ENCODE data around the gene TOMM34. TPM values are rescaled to one million over a fixed set of nuclear protein-coding genes. Genes with fewer than 3 reads are reported as not detected.

The TOMM34 gene
- total RNA-seq, 8 experiments from 2014 or later = 14.6 to 80.9 (median 23.6) TPM

Other genes starting within 250 kb of the TOMM34 start
- 10 to 100 TPM in 1 of 8 experiments, 1 to 10 TPM in 2, under 1 TPM in 5; 0.13 to 14.4 (median 0.68) TPM for gene CCN5, start 245.0 kb downstream of the TOMM34 start, total RNA-seq
- 1 to 10 TPM in 2 of 8 experiments, under 1 TPM in 6; 0.13 to 2.2 (median 0.52) TPM for gene KCNK15, start 214.5 kb downstream of the TOMM34 start, total RNA-seq
- gene RIMS4, start 149.9 kb downstream of the TOMM34 start, total RNA-seq = 10 to 100 TPM in 5 of 8 experiments, 1 to 10 TPM in 2, under 1 TPM in 1; 0.71 to 27.1 (median 16.0) TPM
- 100 to 1,000 TPM in 5 of 8 experiments, 10 to 100 TPM in 3; 95.7 to 193 (median 114) TPM for gene YWHAB, start 74.7 kb downstream of the TOMM34 start, total RNA-seq
- 10 to 100 TPM in 5 of 8 experiments, 1 to 10 TPM in 3; 4.4 to 97.9 (median 12.8) TPM for gene PABPC1L, start 50.3 kb downstream of the TOMM34 start, total RNA-seq
- gene STK4, start 6.1 kb upstream of the TOMM34 start, total RNA-seq = 10 to 100 TPM; 12.6 to 38.0 (median 21.0) TPM
- gene KCNS1, start 140.7 kb upstream of the TOMM34 start, total RNA-seq = under 1 TPM; 0.15 to 0.85 (median 0.34) TPM
- gene WFDC5, start 154.8 kb upstream of the TOMM34 start, total RNA-seq = under 1 TPM in 4 of 8 experiments, not detected in 4; 0.29 to 0.66 (median 0.36) TPM
- gene WFDC12, start 164.1 kb upstream of the TOMM34 start, total RNA-seq = not detected
- 100 to 1,000 TPM in 1 of 8 experiments, 10 to 100 TPM in 1, not detected in 6; 46.2 to 312 TPM for gene PI3, start 214.5 kb upstream of the TOMM34 start, total RNA-seq
- under 1 TPM in 1 of 8 experiments, not detected in 7; 0.05 TPM for gene SEMG1, start 246.6 kb upstream of the TOMM34 start, total RNA-seq